ENCODE data around the gene ZFYVE16.

GRCh38 chr5:80483636-80484232 is 75.9 kb downstream of the ZFYVE16 start:
- no peak for TF ChIP-seq CTCF (IDR thresholded peaks at IDR 0.05)
- TF ChIP-seq POLR2A (IDR thresholded peaks at IDR 0.05) = no peak

Measured in uterus (tissue), 2 donors.